Measurements from ENCODE around the gene CDK18.

Gene CDK18

GRCh38 chr1:205514211-205515142 lies 10.0 kb downstream of the CDK18 start:
- no peak overlapping the region for H3K4me3 ChIP-seq (ENCODE audit: low read length)
- DNase-seq (ENCODE audit: low read depth), result no peak
- no peak for TF ChIP-seq CTCF (conservative IDR thresholded peaks at IDR 0.05; ENCODE audit: low read depth, low read length)

GRCh38 chr1:205515781-205516253 lies 11.3 kb downstream of the CDK18 start:
- TF ChIP-seq CTCF (conservative IDR thresholded peaks at IDR 0.05; ENCODE audit: low read depth, low read length), result no peak
- H3K4me3 ChIP-seq (ENCODE audit: low read length), result no peak overlapping the region
- no peak for DNase-seq (ENCODE audit: low read depth)

GRCh38 chr1:205516362-205516761 lies 11.9 kb downstream of the CDK18 start:
- no peak for DNase-seq (ENCODE audit: low read depth)
- no peak for TF ChIP-seq CTCF (conservative IDR thresholded peaks at IDR 0.05; ENCODE audit: low read depth, low read length)
- no peak overlapping the region for H3K4me3 ChIP-seq (ENCODE audit: low read length)

- no peak for TF ChIP-seq CTCF (conservative IDR thresholded peaks at IDR 0.05; ENCODE audit: low read depth, low read length)
- DNase-seq (ENCODE audit: low read depth), result no peak
Observed at GRCh38 chr1:205517288-205517687, 12.8 kb downstream of the CDK18 start.

GRCh38 chr1:205517763-205518162 lies 13.3 kb downstream of the CDK18 start:
- DNase-seq (ENCODE audit: low read depth), result no peak
- no peak for TF ChIP-seq CTCF (conservative IDR thresholded peaks at IDR 0.05; ENCODE audit: low read depth, low read length)
- no peak overlapping the region for H3K4me3 ChIP-seq (ENCODE audit: low read length)

More at GRCh38 chr1:205517288-205517687, 12.8 kb downstream of the CDK18 start:
- H3K4me3 ChIP-seq (ENCODE audit: low read length), result no peak overlapping the region

- TF ChIP-seq CTCF (conservative IDR thresholded peaks at IDR 0.05; ENCODE audit: low read depth, low read length), result no peak
- no peak for DNase-seq (ENCODE audit: low read depth)
Observed at GRCh38 chr1:205518661-205519540, 14.4 kb downstream of the CDK18 start.

More at GRCh38 chr1:205518661-205519540, 14.4 kb downstream of the CDK18 start:
- no peak overlapping the region for H3K4me3 ChIP-seq (ENCODE audit: low read length)

All from retinal pigment epithelial cell (primary cell).